C4-2B (cell line): Measurements from ENCODE around the gene PIGL.

Experiments
- CTCF ChIP-seq: fragments of 450-650 bp; conservative IDR thresholded peaks from 2 replicates; pipeline ENCODE4 v1.5.1; 2017; ENCODE audit warnings: mild to moderate bottlenecking
- ZFX ChIP-seq: fragments of 450-650 bp; IDR thresholded peaks from 2 replicates; pipeline ENCODE4 v1.6.1; 2017

GRCh38 chr17:16351831-16352230, 134.8 kb downstream of the PIGL start:
- no peak for TF ChIP-seq CTCF
- TF ChIP-seq ZFX = no peak
